Mucosa of rectum (tissue), 2 donors: ENCODE data around the gene FAM181A.

ENCODE experiments used
- H3K27ac ChIP-seq, 2 donors: one replicate each; pipeline ENCODE4 v1.7.0; 2013; ENCODE audit warnings: inconsistent platforms in 2 of 2, low read depth in 2 of 2, low read length in 2 of 2
- H3K27me3 ChIP-seq, 2 donors: one replicate each; pipeline ENCODE4 v1.7.0; 2013; ENCODE audit warnings: low read length in 2 of 2; ENCODE audit not compliant: control insufficient read depth in 2 of 2, insufficient read depth in 2 of 2
- H3K36me3 ChIP-seq, 2 donors: one replicate each; pipeline ENCODE4 v1.7.0; 2013; ENCODE audit warnings: low read length in 2 of 2; ENCODE audit not compliant: control insufficient read depth in 2 of 2, insufficient read depth in 2 of 2
- H3K4me1 ChIP-seq, 2 donors: one replicate each; pipeline ENCODE4 v1.7.0; 2013; ENCODE audit warnings: low read length in 2 of 2, mild to moderate bottlenecking in 1 of 2; ENCODE audit not compliant: control insufficient read depth in 2 of 2, insufficient read depth in 2 of 2
- H3K4me3 ChIP-seq, 2 donors: one replicate each; pipeline ENCODE4 v1.7.0; 2013; ENCODE audit warnings: low read length in 2 of 2
- H3K9ac ChIP-seq, 2 donors: one replicate each; pipeline ENCODE4 v1.7.0; 2013; ENCODE audit warnings: low read length in 2 of 2, low read depth in 1 of 2, mild to moderate bottlenecking in 1 of 2
- H3K9me3 ChIP-seq, 2 donors: one replicate each; pipeline ENCODE4 v1.7.0; 2013; ENCODE audit warnings: low read length in 2 of 2; ENCODE audit not compliant: control insufficient read depth in 2 of 2
- donor health status: healthy.
- donor health status: Normal muscosa, but diverticular disease.

The FAM181A gene

GRCh38 chr14:93903342-93904184, 23.6 kb upstream of the FAM181A start:
- Histone ChIP-seq H3K36me3 (no peaks in the 10 kb centered on the region), H3K27me3 (peaks cover 0 to 3% of the 10 kb centered on the region in 2 donors), H3K9ac (no peak overlapping the region), H3K9me3 (no peaks in the 10 kb centered on the region), H3K4me3 (no peak overlapping the region), H3K27ac (no peak overlapping the region), H3K4me1 (no peaks in the 10 kb centered on the region)

- Histone ChIP-seq H3K27me3 (peaks cover 0 to 3% of the 10 kb centered on the region in 2 donors), H3K9me3 (no peaks in the 10 kb centered on the region), H3K36me3 (no peaks in the 10 kb centered on the region), H3K4me1 (no peaks in the 10 kb centered on the region), H3K27ac (no peak overlapping the region), H3K4me3 (no peak overlapping the region), H3K9ac (no peak overlapping the region)
Measured at GRCh38 chr14:93905623-93906022, 21.5 kb upstream of the FAM181A start.

GRCh38 chr14:93906341-93907329, 20.5 kb upstream of the FAM181A start:
- Histone ChIP-seq H3K4me3 (no peak overlapping the region), H3K9ac (no peak overlapping the region), H3K9me3 (no peaks in the 10 kb centered on the region), H3K36me3 (no peaks in the 10 kb centered on the region), H3K27me3 (peaks cover 0 to 3% of the 10 kb centered on the region in 2 donors), H3K4me1 (no peaks in the 10 kb centered on the region), H3K27ac (no peak overlapping the region)

- no peaks in the 10 kb centered on the region for H3K4me1 ChIP-seq
- no peak overlapping the region for H3K4me3 ChIP-seq
- no peaks in the 10 kb centered on the region for H3K36me3 ChIP-seq
- H3K27me3 ChIP-seq = no peaks in the 10 kb centered on the region
- H3K9me3 ChIP-seq = peaks cover 0 to under 1% of the 10 kb centered on the region in 2 donors
- H3K27ac ChIP-seq = no peak overlapping the region
- H3K9ac ChIP-seq = no peak overlapping the region
Measured at GRCh38 chr14:93909429-93910128, 17.6 kb upstream of the FAM181A start.

GRCh38 chr14:93911975-93912615, 15.0 kb upstream of the FAM181A start:
- H3K4me3 ChIP-seq = no peak overlapping the region
- H3K4me1 ChIP-seq = no peaks in the 10 kb centered on the region
- H3K36me3 ChIP-seq = no peaks in the 10 kb centered on the region
- H3K9me3 ChIP-seq = peaks cover 0 to 4% of the 10 kb centered on the region in 2 donors
- H3K27ac ChIP-seq = no peak overlapping the region
- H3K27me3 ChIP-seq = no peaks in the 10 kb centered on the region
- H3K9ac ChIP-seq = no peak overlapping the region

GRCh38 chr14:93912782-93913181, 14.4 kb upstream of the FAM181A start:
- no peak overlapping the region for H3K9ac ChIP-seq
- H3K36me3 ChIP-seq = no peaks in the 10 kb centered on the region
- no peaks in the 10 kb centered on the region for H3K27me3 ChIP-seq
- H3K27ac ChIP-seq = no peak overlapping the region
- no peaks in the 10 kb centered on the region for H3K4me1 ChIP-seq
- H3K9me3 ChIP-seq = peaks cover 0 to 4% of the 10 kb centered on the region in 2 donors
- no peak overlapping the region for H3K4me3 ChIP-seq

GRCh38 chr14:93914278-93914677, 12.9 kb upstream of the FAM181A start:
- peaks cover 0 to 4% of the 10 kb centered on the region in 2 donors for H3K9me3 ChIP-seq
- no peak overlapping the region for H3K4me3 ChIP-seq
- no peaks in the 10 kb centered on the region for H3K27me3 ChIP-seq
- H3K4me1 ChIP-seq = no peaks in the 10 kb centered on the region
- H3K27ac ChIP-seq = no peak overlapping the region
- H3K36me3 ChIP-seq = no peaks in the 10 kb centered on the region
- H3K9ac ChIP-seq = no peak overlapping the region

- Histone ChIP-seq H3K36me3 (no peaks in the 10 kb centered on the region), H3K4me1 (no peaks in the 10 kb centered on the region), H3K9me3 (peaks cover 0 to 4% of the 10 kb centered on the region in 2 donors), H3K9ac (no peak overlapping the region), H3K27ac (no peak overlapping the region), H3K27me3 (no peaks in the 10 kb centered on the region), H3K4me3 (no peak overlapping the region)
Measured at GRCh38 chr14:93915070-93915705, 12.0 kb upstream of the FAM181A start.

GRCh38 chr14:93915800-93916199, 11.3 kb upstream of the FAM181A start:
- H3K27me3 ChIP-seq = no peaks in the 10 kb centered on the region
- no peak overlapping the region for H3K27ac ChIP-seq
- no peaks in the 10 kb centered on the region for H3K4me1 ChIP-seq
- H3K9ac ChIP-seq = no peak overlapping the region
- no peak overlapping the region for H3K4me3 ChIP-seq
- H3K9me3 ChIP-seq = peaks cover 0 to 4% of the 10 kb centered on the region in 2 donors
- no peaks in the 10 kb centered on the region for H3K36me3 ChIP-seq
